ENCODE data around the gene SLITRK3. TPM values are rescaled to one million over a fixed set of nuclear protein-coding genes. Genes with fewer than 3 reads are reported as not detected.
"Not testable (repeated sequence)": the region's sequence is repeated elsewhere in the genome, so short reads cannot be mapped to it uniquely, and the experiment has no call there.

The SLITRK3 gene
- total RNA-seq, 1 donor from 2014 or later, result 0.09 TPM

- TF ChIP-seq CTCF (IDR thresholded peaks at IDR 0.05), result no peak
- intact Hi-C loops (cut with DNase I), result no loop called here
Observed at GRCh38 chr3:165144271-165144670, 51.9 kb downstream of the SLITRK3 start.

GRCh38 chr3:165139918-165140317 is 56.3 kb downstream of the SLITRK3 start:
- H3K27ac ChIP-seq; H3K9me3 ChIP-seq; H3K4me3 ChIP-seq; intact Hi-C loops (cut with DNase I); H3K36me3 ChIP-seq; ATAC-seq; DNase-seq; H3K4me1 ChIP-seq; H3K27me3 ChIP-seq: not testable (repeated sequence)

More at GRCh38 chr3:165144271-165144670, 51.9 kb downstream of the SLITRK3 start:
- no peaks in the 10 kb centered on the region for H3K36me3 ChIP-seq
- H3K4me1 ChIP-seq, result no peaks in the 10 kb centered on the region
- H3K4me3 ChIP-seq, result no peak overlapping the region
- H3K27ac ChIP-seq, result no peak overlapping the region
- ATAC-seq (no peak), DNase-seq (no peak)
- no peaks in the 10 kb centered on the region for H3K27me3 ChIP-seq
- no peaks in the 10 kb centered on the region for H3K9me3 ChIP-seq

Other genes with a start within 250 kb of the SLITRK3 start
- gene SI, start 117.9 kb downstream of the SLITRK3 start, total RNA-seq, result not detected